HepG2 (cell line): ENCODE results near the gene JUND. TPM values are rescaled to one million over a fixed set of nuclear protein-coding genes. Genes with fewer than 3 reads are reported as not detected.

Experiments
- FOXP4 ChIP-seq: sonication (generic); formaldehyde crosslinking; IDR thresholded peaks from 2 replicates; pipeline ENCODE4 v1.4.0; 2020; ENCODE audit warnings: missing genetic modification reagents
- RERE ChIP-seq: IDR thresholded peaks from 2 replicates; pipeline ENCODE4 v1.6.1; 2016; ENCODE audit warnings: low read depth, missing genetic modification reagents, missing compliant biosample characterization
- SOX6 ChIP-seq, 2 experiments: fragments of 450-650 bp in 1 of 2; sonication (generic) in 1 of 2; formaldehyde crosslinking in 1 of 2; IDR thresholded peaks; 2 replicates each; pipeline versions ENCODE4 v1.4.0 to v1.6.1; 2017 to 2020; ENCODE audit warnings: antibody characterized with exemption in 1 of 2, mild to moderate bottlenecking in 1 of 2, missing genetic modification reagents in 1 of 2
- SP140L ChIP-seq: sonication (generic); formaldehyde crosslinking; IDR thresholded peaks from 2 replicates; pipeline ENCODE4 v1.4.0; 2020; ENCODE audit warnings: missing genetic modification reagents, borderline replicate concordance
- ZKSCAN1 ChIP-seq: fragments of 150-350 bp; IDR thresholded peaks from 2 replicates; pipeline ENCODE4 v1.6.1; 2014; ENCODE audit warnings: low read length
- ZNF446 ChIP-seq: sonication (generic); formaldehyde crosslinking; IDR thresholded peaks from 2 replicates; pipeline ENCODE4 v1.5.0; 2020; ENCODE audit warnings: mild to moderate bottlenecking, missing genetic modification reagents
- ZNF543 ChIP-seq: sonication (generic); formaldehyde crosslinking; IDR thresholded peaks from 2 replicates; pipeline ENCODE4 v1.4.0; 2020; ENCODE audit warnings: mild to moderate bottlenecking, missing genetic modification reagents
- ZNF605 ChIP-seq: sonication (generic); formaldehyde crosslinking; IDR thresholded peaks from 2 replicates; pipeline ENCODE4 v1.8.0; 2022; ENCODE audit warnings: mild to moderate bottlenecking, missing genetic modification reagents
- ZUFSP ChIP-seq: sonication (generic); formaldehyde crosslinking; IDR thresholded peaks from 2 replicates; pipeline ENCODE4 v1.9.0; 2021; ENCODE audit warnings: missing genetic modification reagents, mild to moderate bottlenecking, borderline replicate concordance
- ZZZ3 ChIP-seq: sonication (generic); formaldehyde crosslinking; IDR thresholded peaks from 2 replicates; pipeline ENCODE4 v1.4.0; 2020; ENCODE audit warnings: missing genetic modification reagents, mild to moderate bottlenecking, borderline replicate concordance
- polyA plus RNA-seq, 8 experiments: library from polyadenylated mRNA; depleted of rRNA in 3 of 8; stranded (reverse) in 7 of 8; unstranded in 1 of 8; fragments of >200 nt; fragmentation: Illumina TruSeq in 4 of 8; extraction: Trizol in 4 of 8; gene quantifications; 2 replicates each; pipeline versions ENCODE4 v1.2.1 to v1.2.3, GENCODE V29; 2011 to 2016; ENCODE audit warnings: low read depth in 4 of 8, missing spikeins in 1 of 8, mixed read lengths in 1 of 8; ENCODE audit not compliant: insufficient read depth in 1 of 8
- total RNA-seq, 5 experiments: library from RNA; depleted of rRNA; stranded (reverse); fragments of >200 nt; fragmentation: Illumina TruSeq; extraction: Trizol; gene quantifications; 2 replicates each; pipeline ENCODE4 v1.2.3, GENCODE V29; 2016; ENCODE audit warnings: low read depth in 1 of 5
- TF ChIP-seq, protein P1 (sequence below): sonication (generic); formaldehyde crosslinking; IDR thresholded peaks from 2 replicates; pipeline ENCODE4 v1.4.0; 2020; ENCODE audit warnings: missing genetic modification reagents, borderline replicate concordance
- TF ChIP-seq, protein P2 (sequence below): sonication (generic); formaldehyde crosslinking; IDR thresholded peaks from 2 replicates; pipeline ENCODE4 v1.4.0; 2020; ENCODE audit warnings: mild to moderate bottlenecking, missing genetic modification reagents

JUND gene
- total and polyA plus RNA-seq, 2 of the 13 experiments (the other 11 are each of a cell fraction or from before 2014, with no cell fraction given) = 41.2 to 59.8 TPM

- TF ChIP-seq, protein P1, sequence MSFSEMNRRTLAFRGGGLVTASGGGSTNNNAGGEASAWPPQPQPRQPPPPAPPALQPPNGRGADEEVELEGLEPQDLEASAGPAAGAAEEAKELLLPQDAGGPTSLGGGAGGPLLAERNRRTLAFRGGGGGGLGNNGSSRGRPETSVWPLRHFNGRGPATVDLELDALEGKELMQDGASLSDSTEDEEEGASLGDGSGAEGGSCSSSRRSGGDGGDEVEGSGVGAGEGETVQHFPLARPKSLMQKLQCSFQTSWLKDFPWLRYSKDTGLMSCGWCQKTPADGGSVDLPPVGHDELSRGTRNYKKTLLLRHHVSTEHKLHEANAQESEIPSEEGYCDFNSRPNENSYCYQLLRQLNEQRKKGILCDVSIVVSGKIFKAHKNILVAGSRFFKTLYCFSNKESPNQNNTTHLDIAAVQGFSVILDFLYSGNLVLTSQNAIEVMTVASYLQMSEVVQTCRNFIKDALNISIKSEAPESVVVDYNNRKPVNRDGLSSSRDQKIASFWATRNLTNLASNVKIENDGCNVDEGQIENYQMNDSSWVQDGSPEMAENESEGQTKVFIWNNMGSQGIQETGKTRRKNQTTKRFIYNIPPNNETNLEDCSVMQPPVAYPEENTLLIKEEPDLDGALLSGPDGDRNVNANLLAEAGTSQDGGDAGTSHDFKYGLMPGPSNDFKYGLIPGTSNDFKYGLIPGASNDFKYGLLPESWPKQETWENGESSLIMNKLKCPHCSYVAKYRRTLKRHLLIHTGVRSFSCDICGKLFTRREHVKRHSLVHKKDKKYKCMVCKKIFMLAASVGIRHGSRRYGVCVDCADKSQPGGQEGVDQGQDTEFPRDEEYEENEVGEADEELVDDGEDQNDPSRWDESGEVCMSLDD (CRISPR knock-in tag) = no peak
- TF ChIP-seq ZKSCAN1 = no peak
- peak; percentile 86 for TF ChIP-seq ZNF543 (CRISPR knock-in tag)
- TF ChIP-seq, protein P2, sequence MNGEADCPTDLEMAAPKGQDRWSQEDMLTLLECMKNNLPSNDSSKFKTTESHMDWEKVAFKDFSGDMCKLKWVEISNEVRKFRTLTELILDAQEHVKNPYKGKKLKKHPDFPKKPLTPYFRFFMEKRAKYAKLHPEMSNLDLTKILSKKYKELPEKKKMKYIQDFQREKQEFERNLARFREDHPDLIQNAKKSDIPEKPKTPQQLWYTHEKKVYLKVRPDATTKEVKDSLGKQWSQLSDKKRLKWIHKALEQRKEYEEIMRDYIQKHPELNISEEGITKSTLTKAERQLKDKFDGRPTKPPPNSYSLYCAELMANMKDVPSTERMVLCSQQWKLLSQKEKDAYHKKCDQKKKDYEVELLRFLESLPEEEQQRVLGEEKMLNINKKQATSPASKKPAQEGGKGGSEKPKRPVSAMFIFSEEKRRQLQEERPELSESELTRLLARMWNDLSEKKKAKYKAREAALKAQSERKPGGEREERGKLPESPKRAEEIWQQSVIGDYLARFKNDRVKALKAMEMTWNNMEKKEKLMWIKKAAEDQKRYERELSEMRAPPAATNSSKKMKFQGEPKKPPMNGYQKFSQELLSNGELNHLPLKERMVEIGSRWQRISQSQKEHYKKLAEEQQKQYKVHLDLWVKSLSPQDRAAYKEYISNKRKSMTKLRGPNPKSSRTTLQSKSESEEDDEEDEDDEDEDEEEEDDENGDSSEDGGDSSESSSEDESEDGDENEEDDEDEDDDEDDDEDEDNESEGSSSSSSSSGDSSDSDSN (CRISPR knock-in tag) = peak; percentile 51; the same call in 1 of the 2 replicates
- 0 out of 2 replicates have a peak, but pooled peaks have one; percentile 44 for TF ChIP-seq SP140L
- TF ChIP-seq ZZZ3 (CRISPR knock-in tag) = 0 out of 2 replicates have a peak, but pooled peaks have one; percentile 42
- TF ChIP-seq ZNF446 (CRISPR knock-in tag) = no peak
- TF ChIP-seq RERE = no peak
- TF ChIP-seq FOXP4 = peak; percentile 61
- no peak for TF ChIP-seq ZUFSP
- peak; percentile 40; the same call in 1 of the 2 replicates for TF ChIP-seq ZNF605 (CRISPR knock-in tag)
- no peak for TF ChIP-seq SOX6 (IDR thresholded peaks at IDR 0.05)
- TF ChIP-seq SOX6 (CRISPR knock-in tag; IDR thresholded peaks at IDR 0.05) = peak; percentile 48; the same call in 1 of the 2 replicates
These were observed 10.4 kb upstream of the JUND start (continued) for GRCh38 chr19:18291590-18292461.
